ENCODE results near the gene QRFPR. TPM values are rescaled to one million over a fixed set of nuclear protein-coding genes. Genes with fewer than 3 reads are reported as not detected.

QRFPR gene
- total RNA-seq, 1 donor from 2014 or later = not detected

DNA sequence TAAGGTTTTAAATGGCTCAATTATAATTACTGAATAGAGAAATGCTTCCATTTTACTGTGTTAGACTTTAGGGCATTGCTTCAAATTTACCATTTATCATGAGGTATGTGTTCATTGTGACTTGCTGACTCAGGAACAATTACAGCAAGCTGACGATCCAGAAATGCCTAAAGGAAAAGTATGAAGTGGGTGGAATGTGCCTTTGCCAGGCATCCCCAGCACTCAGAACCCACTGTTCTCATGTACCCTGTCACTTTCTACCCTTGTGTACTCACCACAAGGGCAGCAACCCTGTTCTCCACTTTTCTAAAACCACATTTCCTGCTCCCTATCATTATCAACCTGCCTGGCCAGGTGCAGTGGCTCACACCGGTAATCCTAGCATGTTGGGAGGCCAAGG, 41.5 kb downstream of the QRFPR start:
- Mint-ChIP-seq H3K4me3 (no peak overlapping the region), H3K27ac (no peak overlapping the region)

DNA sequence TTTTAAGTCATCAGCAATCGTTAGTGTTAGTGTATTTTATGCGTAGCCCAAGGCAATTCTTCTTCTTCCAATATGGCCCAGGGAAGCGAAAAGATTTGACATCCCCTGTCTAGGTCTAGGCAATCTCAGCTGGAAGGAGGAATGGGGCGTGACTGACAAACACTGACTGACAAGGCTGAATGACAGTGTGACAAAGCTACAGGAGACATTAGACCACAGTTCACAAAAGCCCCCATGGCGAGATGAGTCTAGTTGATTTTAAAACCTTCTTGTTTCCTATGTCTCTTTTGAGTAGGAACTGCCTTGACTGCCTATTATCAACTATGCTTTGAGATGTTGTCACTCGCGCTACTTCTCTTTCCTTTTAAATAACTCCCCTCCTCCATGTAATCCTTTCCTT, 42.3 kb downstream of the QRFPR start:
- no peaks in the 10 kb centered on the region for H3K27me3 Mint-ChIP-seq (ENCODE audit: low read depth)
- no peak for TF ChIP-seq CTCF (IDR thresholded peaks at IDR 0.05; ENCODE audit: unreplicated experiment)
- H3K36me3 Mint-ChIP-seq = no peaks in the 10 kb centered on the region
- no peak overlapping the region for H3K27ac Mint-ChIP-seq
- no peaks in the 10 kb centered on the region for H3K9me3 Mint-ChIP-seq
- DNase-seq (ENCODE audit: low spot score in 2 of 2, unreplicated experiment in 2 of 2) = no peak
- H3K4me1 Mint-ChIP-seq = no peaks in the 10 kb centered on the region
- H3K4me3 Mint-ChIP-seq = no peak overlapping the region

More for the DNA sequence above, 41.5 kb downstream of the QRFPR start:
- H3K4me1 Mint-ChIP-seq = no peaks in the 10 kb centered on the region
- H3K27me3 Mint-ChIP-seq (ENCODE audit: low read depth) = no peaks in the 10 kb centered on the region
- no peak for TF ChIP-seq CTCF (IDR thresholded peaks at IDR 0.05; ENCODE audit: unreplicated experiment)
- DNase-seq (ENCODE audit: low spot score in 2 of 2, unreplicated experiment in 2 of 2) = no peak
- H3K36me3 Mint-ChIP-seq = no peaks in the 10 kb centered on the region
- H3K9me3 Mint-ChIP-seq = no peaks in the 10 kb centered on the region

GRCh38 chr4:121336706-121337105, 44.1 kb downstream of the QRFPR start:
- Mint-ChIP-seq H3K27ac (no peak overlapping the region), H3K4me3 (no peak overlapping the region), H3K36me3 (no peaks in the 10 kb centered on the region), H3K27me3 (ENCODE audit: low read depth) (no peaks in the 10 kb centered on the region), H3K4me1 (no peaks in the 10 kb centered on the region), H3K9me3 (no peaks in the 10 kb centered on the region)
- no peak for TF ChIP-seq CTCF (IDR thresholded peaks at IDR 0.05; ENCODE audit: unreplicated experiment)
- DNase-seq (ENCODE audit: low spot score in 2 of 2, unreplicated experiment in 2 of 2) = no peak

DNA sequence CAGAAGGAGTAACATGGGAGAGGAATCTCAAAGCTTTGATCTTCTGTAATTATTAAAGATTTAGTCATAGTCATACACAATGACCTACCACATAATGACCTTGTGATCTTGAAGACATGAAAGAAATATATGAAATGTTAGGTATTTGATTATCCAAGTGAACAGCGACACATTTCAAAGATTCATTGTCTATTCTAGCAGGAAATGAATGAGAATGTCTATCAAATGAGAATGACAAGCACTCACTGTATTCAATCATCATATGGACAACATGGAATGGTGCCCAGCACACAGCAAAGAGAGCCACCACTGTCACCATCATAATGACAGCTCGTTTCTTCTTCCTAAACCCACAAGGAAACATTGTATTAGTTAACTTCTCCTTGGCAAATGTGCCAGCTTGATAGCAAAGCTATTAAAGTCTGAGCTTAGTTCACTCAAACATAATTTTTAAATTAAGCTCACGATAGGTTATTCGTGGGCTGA, 50.6 kb downstream of the QRFPR start:
- no peak for TF ChIP-seq CTCF (IDR thresholded peaks at IDR 0.05; ENCODE audit: unreplicated experiment)
- no peaks in the 10 kb centered on the region for H3K9me3 Mint-ChIP-seq
- no peak overlapping the region for H3K4me3 Mint-ChIP-seq
- H3K36me3 Mint-ChIP-seq = no peaks in the 10 kb centered on the region
- H3K27ac Mint-ChIP-seq = no peak overlapping the region
- DNase-seq (ENCODE audit: low spot score in 2 of 2, unreplicated experiment in 2 of 2) = no peak
- H3K27me3 Mint-ChIP-seq (ENCODE audit: low read depth) = peaks cover 2% of the 10 kb centered on the region
- H3K4me1 Mint-ChIP-seq = peaks cover 10% of the 10 kb centered on the region

DNA sequence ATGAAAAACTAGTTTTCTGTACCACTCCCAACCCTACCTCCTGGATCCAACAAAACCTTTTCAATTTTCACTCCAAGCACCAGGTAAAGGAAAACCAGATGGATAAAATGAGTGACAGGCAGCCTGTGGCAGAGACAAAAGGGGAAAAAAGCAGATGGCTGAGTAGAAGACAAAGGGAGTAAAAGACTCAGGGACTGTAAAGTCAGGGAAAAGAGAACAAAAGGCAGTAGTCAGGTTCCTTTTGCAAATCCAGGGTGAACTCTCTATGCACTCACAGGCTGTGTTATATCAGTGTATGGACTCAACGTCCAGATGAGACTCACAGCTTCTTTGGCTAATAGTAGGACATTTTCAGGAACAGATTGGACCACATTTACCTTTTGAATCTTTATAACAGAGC, 54.2 kb downstream of the QRFPR start:
- H3K4me1 Mint-ChIP-seq = peaks cover 10% of the 10 kb centered on the region

More for the DNA sequence above, 54.2 kb downstream of the QRFPR start:
- Mint-ChIP-seq H3K36me3 (no peaks in the 10 kb centered on the region), H3K4me3 (no peak overlapping the region), H3K27me3 (ENCODE audit: low read depth) (peaks cover 2% of the 10 kb centered on the region), H3K9me3 (no peaks in the 10 kb centered on the region), H3K27ac (peak overlapping the region; percentile 52)
- DNase-seq (ENCODE audit: low spot score in 2 of 2, unreplicated experiment in 2 of 2) = no peak
- TF ChIP-seq CTCF (IDR thresholded peaks at IDR 0.05; ENCODE audit: unreplicated experiment) = no peak

All from mesothelial cell of epicardium (in vitro differentiated cells).